GM13977 (cell line): ENCODE results near the gene KBTBD7.

Experiments used
- DNase-seq: peaks from one replicate; pipeline ENCODE4 v3.0.0; 2012; ENCODE audit warnings: low spot score
- in situ Hi-C: fragments of 300-500 bp; cut with MboI; formaldehyde crosslinking; loops from one replicate; pipeline ENCODE4 v1.12.0; 2022; ENCODE audit warnings: low sequenced_read_pairs, low pct_unique_long_range_greater_than_20kb, mixed read lengths, inconsistent platforms; ENCODE audit not compliant: unreplicated experiment
- TF ChIP-seq, protein P1 (sequence below): IDR thresholded peaks from 2 replicates; pipeline ENCODE4 v1.5.1; 2012; ENCODE audit warnings: mild to moderate bottlenecking, control low read depth; ENCODE audit not compliant: insufficient read depth; ENCODE audit errors: extremely low read depth, missing control alignments

Gene KBTBD7

DNA sequence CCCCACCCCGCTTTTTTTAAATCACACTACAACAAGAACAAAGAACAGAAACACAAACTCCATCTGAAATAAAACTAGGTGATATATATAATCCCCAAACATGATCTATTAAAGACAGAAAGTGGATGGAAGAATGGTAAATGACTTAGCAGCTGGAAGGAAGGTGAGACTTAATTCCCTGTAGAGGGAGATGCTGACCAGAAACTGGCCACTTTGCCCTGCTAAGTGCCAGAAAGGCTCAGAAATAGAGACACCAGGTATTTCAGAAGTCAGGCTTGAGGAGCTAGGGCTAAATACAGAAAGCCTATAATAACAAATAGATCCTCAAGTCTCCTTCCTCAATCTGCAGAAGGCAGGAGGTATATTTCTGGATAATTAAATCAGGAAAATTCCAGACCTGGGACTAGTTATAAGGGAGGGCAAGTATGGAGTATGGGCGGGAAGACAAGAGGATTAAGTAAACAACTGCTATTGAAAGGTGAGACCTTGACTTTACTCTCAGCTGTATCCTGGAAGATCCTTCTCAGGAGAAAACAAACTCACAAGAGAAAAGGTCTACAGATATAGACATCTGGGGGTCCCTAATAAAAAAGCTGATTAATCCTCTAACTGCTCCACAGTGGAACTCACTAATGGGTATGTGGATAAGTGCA, 36.8 kb upstream of the KBTBD7 start:
- no peak for DNase-seq
- in situ Hi-C loops = no loop called here

DNA sequence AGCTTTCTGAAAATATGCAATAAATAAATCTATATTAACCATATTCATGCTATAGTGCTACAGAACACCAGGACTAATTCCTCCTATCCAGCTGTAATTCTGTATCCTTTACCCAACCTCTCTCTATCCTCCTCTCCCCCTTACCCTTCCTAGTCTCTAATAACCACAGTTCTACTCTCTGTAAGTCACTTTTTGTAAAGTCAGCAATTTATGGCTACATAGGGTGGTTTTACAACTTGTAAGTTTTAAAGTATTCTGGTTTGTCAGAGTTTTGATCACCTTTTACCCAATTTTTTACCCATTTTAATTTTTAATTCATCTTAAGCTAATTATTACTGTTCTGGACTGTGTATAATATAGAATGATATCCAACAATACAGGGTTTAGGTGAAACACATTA, 35.0 kb upstream of the KBTBD7 start:
- in situ Hi-C loops = no loop called here
- no peak for DNase-seq
- TF ChIP-seq, protein P1, sequence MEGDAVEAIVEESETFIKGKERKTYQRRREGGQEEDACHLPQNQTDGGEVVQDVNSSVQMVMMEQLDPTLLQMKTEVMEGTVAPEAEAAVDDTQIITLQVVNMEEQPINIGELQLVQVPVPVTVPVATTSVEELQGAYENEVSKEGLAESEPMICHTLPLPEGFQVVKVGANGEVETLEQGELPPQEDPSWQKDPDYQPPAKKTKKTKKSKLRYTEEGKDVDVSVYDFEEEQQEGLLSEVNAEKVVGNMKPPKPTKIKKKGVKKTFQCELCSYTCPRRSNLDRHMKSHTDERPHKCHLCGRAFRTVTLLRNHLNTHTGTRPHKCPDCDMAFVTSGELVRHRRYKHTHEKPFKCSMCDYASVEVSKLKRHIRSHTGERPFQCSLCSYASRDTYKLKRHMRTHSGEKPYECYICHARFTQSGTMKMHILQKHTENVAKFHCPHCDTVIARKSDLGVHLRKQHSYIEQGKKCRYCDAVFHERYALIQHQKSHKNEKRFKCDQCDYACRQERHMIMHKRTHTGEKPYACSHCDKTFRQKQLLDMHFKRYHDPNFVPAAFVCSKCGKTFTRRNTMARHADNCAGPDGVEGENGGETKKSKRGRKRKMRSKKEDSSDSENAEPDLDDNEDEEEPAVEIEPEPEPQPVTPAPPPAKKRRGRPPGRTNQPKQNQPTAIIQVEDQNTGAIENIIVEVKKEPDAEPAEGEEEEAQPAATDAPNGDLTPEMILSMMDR = no peak

More for the DNA sequence above, 36.8 kb upstream of the KBTBD7 start:
- TF ChIP-seq, protein P1 = no peak

DNA sequence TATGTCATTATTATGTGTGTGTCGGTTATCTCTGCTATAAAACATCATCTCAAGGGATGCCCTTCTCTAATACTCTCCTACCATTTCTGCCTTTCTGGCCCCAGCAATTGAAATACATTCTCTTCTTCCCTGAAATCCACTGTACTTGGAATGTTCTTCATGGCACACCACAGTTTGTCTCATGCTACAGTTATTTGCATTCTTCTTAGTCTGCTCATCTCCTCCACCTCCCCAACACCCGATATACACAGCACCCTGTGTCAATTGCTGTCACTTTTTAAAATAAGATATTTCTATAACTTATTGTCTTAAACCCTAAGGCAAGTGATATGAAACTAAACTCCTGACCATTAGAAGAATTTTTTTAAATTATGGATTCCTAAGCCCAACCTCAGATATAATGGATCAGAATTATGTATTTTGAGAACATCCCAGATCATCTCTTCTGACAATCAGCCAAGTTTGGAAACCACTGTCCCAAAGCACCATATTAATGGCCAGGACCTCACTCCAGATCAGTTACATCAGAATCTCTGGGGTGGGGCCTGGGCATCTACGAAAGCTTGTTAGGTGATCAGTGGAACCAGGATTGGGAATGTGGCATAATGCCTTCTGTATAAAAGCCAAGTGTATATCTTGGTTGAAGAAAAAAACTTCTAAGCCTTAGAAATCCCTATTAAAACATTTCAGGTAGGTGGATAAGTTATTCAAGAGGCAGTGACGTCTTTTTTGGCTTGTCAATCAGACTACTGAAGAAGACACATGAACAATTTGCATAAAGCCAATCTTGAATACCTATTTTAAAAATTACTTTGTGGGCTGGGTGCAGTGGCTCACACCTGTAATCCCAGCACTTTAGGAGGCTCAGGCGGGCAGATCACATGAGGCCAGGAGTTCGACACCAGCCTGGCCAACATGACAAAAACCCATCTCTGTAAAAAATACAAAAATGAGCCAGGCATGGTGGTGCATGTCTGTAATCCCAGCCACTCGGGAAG, 30.0 kb upstream of the KBTBD7 start:
- no peak for DNase-seq
- in situ Hi-C loops = no loop called here
- TF ChIP-seq, protein P1 = no peak

DNA sequence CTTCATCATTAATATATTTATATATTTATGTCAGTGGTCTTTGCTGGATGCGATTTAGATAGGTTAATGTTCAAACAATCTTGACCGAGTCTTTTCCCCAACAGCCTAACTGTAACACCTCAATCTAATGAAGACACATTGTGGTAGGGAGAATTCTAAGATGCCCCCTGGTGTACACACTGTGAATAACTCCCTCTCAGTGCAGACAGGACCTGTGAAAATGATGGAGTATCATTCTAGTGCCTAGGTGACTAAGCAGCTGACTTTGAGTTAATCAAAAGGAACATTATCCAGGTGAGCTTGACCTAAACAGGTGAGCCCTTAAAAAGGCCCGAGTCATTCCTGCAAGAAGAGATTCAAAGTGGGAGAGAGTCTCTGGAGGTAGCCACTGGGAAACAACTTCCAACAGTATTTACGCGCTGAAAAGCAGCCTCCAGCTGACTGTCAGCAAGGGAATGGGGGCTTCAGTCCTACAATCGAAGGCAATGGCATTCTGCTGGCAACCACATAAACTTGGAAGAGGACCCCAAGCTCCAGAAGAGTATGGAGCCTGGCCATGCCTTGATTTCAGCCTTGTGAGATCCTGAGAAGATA, 28.0 kb upstream of the KBTBD7 start:
- in situ Hi-C loops = no loop called here
- TF ChIP-seq, protein P1 = peak; percentile 69
- peak; percentile 60 for DNase-seq

DNA sequence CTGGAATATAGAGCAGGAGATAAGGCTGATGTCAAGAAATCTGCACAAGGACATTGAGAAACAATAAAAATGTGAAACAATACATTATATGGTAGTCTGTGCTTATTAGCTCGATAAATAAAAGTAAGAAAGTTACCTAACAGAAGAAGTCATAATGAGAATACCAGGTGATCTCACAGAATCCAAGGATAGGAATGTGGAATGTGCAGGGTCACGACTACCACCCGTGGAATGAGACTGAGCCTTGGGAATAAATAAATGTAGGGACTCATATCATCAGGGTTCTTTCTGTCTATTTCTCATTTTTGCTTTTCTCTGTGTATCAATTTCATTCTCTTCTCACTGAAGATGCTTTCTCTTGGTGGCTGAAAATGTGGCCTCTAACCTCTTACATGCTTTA, 26.0 kb upstream of the KBTBD7 start:
- DNase-seq = no peak
- TF ChIP-seq, protein P1 = no peak
- in situ Hi-C loops = no loop called here

DNA sequence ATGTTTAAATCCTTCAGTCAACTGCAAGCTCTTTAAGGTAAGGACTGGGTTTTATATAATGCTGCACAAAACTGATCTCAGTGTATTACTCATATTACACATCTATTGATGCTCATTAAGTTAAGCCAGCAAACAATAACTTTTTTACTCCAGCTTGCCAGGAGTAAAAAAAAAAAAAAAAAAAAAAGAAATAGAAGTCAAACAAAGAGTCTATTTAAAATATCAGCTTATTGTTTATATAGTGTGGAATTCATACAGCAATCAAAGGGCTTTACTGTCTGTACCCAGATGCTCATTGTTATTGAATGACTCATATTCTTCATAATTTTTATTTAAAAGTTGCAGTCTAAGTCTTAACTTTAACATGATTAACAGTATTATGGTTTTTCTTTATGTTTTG, 21.8 kb upstream of the KBTBD7 start:
- in situ Hi-C loops = loop anchor here (10.0 kb wide), 1 partner anchor 141 kb away; no protein-coding TSS in a partner anchor
- DNase-seq = no peak
- TF ChIP-seq, protein P1 = no peak
